ENCODE results near the gene SFXN5. TPM values are rescaled to one million over a fixed set of nuclear protein-coding genes. Genes with fewer than 3 reads are reported as not detected.

SFXN5 gene
- total RNA-seq, 2 donors from 2014 or later = 16.1 to 26.4 TPM

- Histone ChIP-seq H3K9me3 (no peaks in the 10 kb centered on the region), H3K4me1 (no peaks in the 10 kb centered on the region), H3K9ac (ENCODE audit: low read depth in 2 of 2, low read length in 2 of 2) (peak within 1 kb of the TSS; percentile 86 to 90), H3K27me3 (no peaks in the 10 kb centered on the region), H3K27ac (peak within 1 kb of the TSS; percentile 76), H3K4me3 (peak within 1 kb of the TSS; percentile 83), H3K36me3 (no peaks in the 10 kb centered on the region)
- no peak for TF ChIP-seq CTCF (IDR thresholded peaks at IDR 0.05)
- intact Hi-C loops (cut with DNase I) = no loop called here
- DNase-seq = peak; percentile 79
Observed at GRCh38 chr2:73112913-73113854, 41.7 kb upstream of the SFXN5 start, which contains the start of gene RAB11FIP5. RAB11FIP5 (minus strand) TSS chr2:73112948; CDS start chr2:73112777, 171 bp downstream.

GRCh38 chr2:73112026-73112912, 40.8 kb upstream of the SFXN5 start:
- no peaks in the 10 kb centered on the region for H3K36me3 ChIP-seq
- peak overlapping the region; percentile 86 to 90 for H3K9ac ChIP-seq (ENCODE audit: low read depth in 2 of 2, low read length in 2 of 2)
- H3K4me1 ChIP-seq = no peaks in the 10 kb centered on the region
- intact Hi-C loops (cut with DNase I) = no loop called here
- peak overlapping the region; percentile 70 for H3K27ac ChIP-seq
- H3K9me3 ChIP-seq = no peaks in the 10 kb centered on the region
- no peak for TF ChIP-seq CTCF (IDR thresholded peaks at IDR 0.05)
- DNase-seq = peak; percentile 29
- no peaks in the 10 kb centered on the region for H3K27me3 ChIP-seq
- peak overlapping the region; percentile 83 for H3K4me3 ChIP-seq

GRCh38 chr2:73111073-73112025, 39.8 kb upstream of the SFXN5 start:
- peak overlapping the region; percentile 70 for H3K27ac ChIP-seq
- H3K36me3 ChIP-seq = no peaks in the 10 kb centered on the region
- no peaks in the 10 kb centered on the region for H3K4me1 ChIP-seq
- intact Hi-C loops (cut with DNase I) = no loop called here
- H3K9me3 ChIP-seq = no peaks in the 10 kb centered on the region
- H3K27me3 ChIP-seq = no peaks in the 10 kb centered on the region
- no peak for TF ChIP-seq CTCF (IDR thresholded peaks at IDR 0.05)
- peak overlapping the region; percentile 86 to 90 for H3K9ac ChIP-seq (ENCODE audit: low read depth in 2 of 2, low read length in 2 of 2)
- DNase-seq = peak; percentile 74
- peak overlapping the region; percentile 83 for H3K4me3 ChIP-seq

GRCh38 chr2:73110168-73111072, 38.9 kb upstream of the SFXN5 start:
- Histone ChIP-seq H3K27ac (peak overlapping the region; percentile 70), H3K9ac (ENCODE audit: low read depth in 2 of 2, low read length in 2 of 2) (peak overlapping the region in 1 of 2 donors; percentile 86), H3K36me3 (no peaks in the 10 kb centered on the region), H3K4me3 (peak overlapping the region; percentile 83), H3K9me3 (no peaks in the 10 kb centered on the region), H3K27me3 (no peaks in the 10 kb centered on the region), H3K4me1 (no peaks in the 10 kb centered on the region)
- TF ChIP-seq CTCF (IDR thresholded peaks at IDR 0.05) = no peak
- intact Hi-C loops (cut with DNase I) = no loop called here
- no peak for DNase-seq
